Esophagus squamous epithelium (tissue), 5 donors: Measurements from ENCODE around the gene KCNJ12. TPM values are rescaled to one million over a fixed set of nuclear protein-coding genes. Genes with fewer than 3 reads are reported as not detected.

Source experiments
- DNase-seq: peaks from one replicate; lab custom pipeline; 2025; lab: John Stamatoyannopoulos, UW
- H3K27ac ChIP-seq, 4 donors: fragments of 200-600 bp; sonication (generic); one replicate each; pipeline ENCODE4 v1.5.1; 2016 to 2019; ENCODE audit warnings: mild to moderate bottlenecking in 1 of 4
- H3K27me3 ChIP-seq, 4 donors: fragments of 200-600 bp; sonication (generic); 1 replicate in 3 of 4; 2 replicates in 1 of 4; pipeline versions ENCODE4 v1.5.1 to v1.6.0; 2017 to 2021; ENCODE audit warnings: antibody characterized with exemption in 1 of 4
- H3K36me3 ChIP-seq, 3 donors: fragments of 200-600 bp; sonication (generic); one replicate each; pipeline ENCODE4 v1.5.1; 2016 to 2019
- H3K4me1 ChIP-seq, 3 donors: fragments of 200-600 bp; sonication (generic); one replicate each; pipeline ENCODE4 v1.5.1; 2017 to 2019
- H3K4me3 ChIP-seq, 4 donors: fragments of 200-600 bp; sonication (generic); 1 replicate in 3 of 4; 2 replicates in 1 of 4; pipeline ENCODE4 v1.5.1; 2016 to 2019; ENCODE audit warnings: mild to moderate bottlenecking in 2 of 4, moderate library complexity in 1 of 4
- H3K9me3 ChIP-seq, 3 donors: fragments of 200-600 bp; sonication (generic); one replicate each; pipeline ENCODE4 v1.5.1; 2016 to 2019
- CTCF ChIP-seq, 6 experiments: fragments of 450-650 bp in 4 of 6; fragments of 200-600 bp in 2 of 6; sonication (generic) in 2 of 6; IDR thresholded peaks; one replicate each; pipeline ENCODE4 v1.5.1; 2016 to 2019; ENCODE audit warnings: antibody characterized with exemption in 6 of 6, mild to moderate bottlenecking in 4 of 6, moderate library complexity in 4 of 6
- POLR2A ChIP-seq, 4 donors: fragments of 450-650 bp; IDR thresholded peaks; one replicate each; pipeline ENCODE4 v1.6.1; 2017; ENCODE audit warnings: antibody characterized with exemption in 4 of 4, mild to moderate bottlenecking in 4 of 4, moderate library complexity in 3 of 4
- WGBS, 2 donors: methylation state at CpG; one replicate each; pipeline ENCODE4 v1.1.5; 2018; 5-methylcytosine and 5-hydroxymethylcytosine counted together
- intact Hi-C: fragments of 100-400 bp; cut with DNase I; formaldehyde crosslinking; loops from one replicate; pipeline ENCODE4 v1.15.0; 2022
- total RNA-seq, 4 donors: library from RNA; depleted of rRNA; stranded (reverse); fragments of >200 nt; gene quantifications; one replicate each; pipeline ENCODE4 v1.1.0, GENCODE V29; 2016
- donor health status: DM: yes; HTN: yes; CAD: no.

The KCNJ12 gene
- total RNA-seq, 4 donors from 2014 or later = 0.09 to 0.73 (median 0.38) TPM; not detected in 1

- H3K4me1 ChIP-seq = peaks cover 16 to 43% (median 24%) of the 10 kb centered on the region in 3 donors
- no peak for DNase-seq
- 60 to 70% methylated on average over 2 of the region's 3 CpGs for WGBS, 2 donors
- no peak overlapping the region for H3K4me3 ChIP-seq
- H3K9me3 ChIP-seq = no peaks in the 10 kb centered on the region
- H3K27me3 ChIP-seq = peaks cover 0 to 50% (median 2%) of the 10 kb centered on the region in 4 donors
- intact Hi-C loops = no loop called here
- TF ChIP-seq POLR2A (IDR thresholded peaks at IDR 0.05) (no peak), CTCF (IDR thresholded peaks at IDR 0.05) (no peak)
- H3K36me3 ChIP-seq = no peaks in the 10 kb centered on the region
- H3K27ac ChIP-seq = no peak overlapping the region
These were observed 4.5 kb downstream of the KCNJ12 start for GRCh38 chr17:21380659-21381058.

DNA sequence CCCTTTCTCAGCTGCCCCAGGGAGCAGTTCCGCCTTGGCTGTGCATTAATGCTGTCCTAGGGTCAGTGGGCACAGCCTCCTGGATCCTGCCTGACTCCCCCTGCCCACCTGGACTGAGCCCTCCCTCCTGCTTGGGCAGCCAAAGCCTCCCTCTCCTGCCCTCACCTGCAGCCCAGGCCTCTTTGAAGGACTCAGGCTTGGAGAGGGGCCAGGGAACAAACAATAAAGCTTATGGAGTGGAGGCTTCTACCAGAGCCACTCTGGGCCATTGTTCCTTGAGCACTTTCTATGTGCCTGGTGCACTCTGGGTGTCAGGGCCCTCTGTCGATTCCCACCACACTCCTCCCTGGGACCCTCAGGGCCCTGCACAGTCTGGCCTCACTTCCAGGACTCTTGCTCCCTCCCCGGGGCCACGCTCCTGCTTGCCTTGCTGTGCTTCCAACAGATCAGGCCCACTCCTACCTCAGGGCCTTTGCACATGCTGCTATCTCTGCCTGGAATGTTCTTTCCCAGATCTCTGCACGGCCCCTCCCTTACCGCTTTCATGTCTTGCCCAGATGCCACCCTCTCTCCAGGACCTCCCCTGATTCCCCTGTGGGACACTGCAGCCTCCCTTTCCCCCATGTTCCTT lies 5.0 kb downstream of the KCNJ12 start:
- peaks cover 0 to 45% (median 2%) of the 10 kb centered on the region in 4 donors for H3K27me3 ChIP-seq
- no peak for DNase-seq
- intact Hi-C loops = no loop called here
- 88 to 89% methylated on average over 6 of the region's 6 CpGs for WGBS, 2 donors
- H3K27ac ChIP-seq = no peak overlapping the region
- no peaks in the 10 kb centered on the region for H3K9me3 ChIP-seq
- H3K36me3 ChIP-seq = no peaks in the 10 kb centered on the region
- no peak overlapping the region for H3K4me3 ChIP-seq
- peaks cover 16 to 38% (median 19%) of the 10 kb centered on the region in 3 donors for H3K4me1 ChIP-seq
- TF ChIP-seq POLR2A (IDR thresholded peaks at IDR 0.05) (no peak), CTCF (IDR thresholded peaks at IDR 0.05) (no peak)

DNA sequence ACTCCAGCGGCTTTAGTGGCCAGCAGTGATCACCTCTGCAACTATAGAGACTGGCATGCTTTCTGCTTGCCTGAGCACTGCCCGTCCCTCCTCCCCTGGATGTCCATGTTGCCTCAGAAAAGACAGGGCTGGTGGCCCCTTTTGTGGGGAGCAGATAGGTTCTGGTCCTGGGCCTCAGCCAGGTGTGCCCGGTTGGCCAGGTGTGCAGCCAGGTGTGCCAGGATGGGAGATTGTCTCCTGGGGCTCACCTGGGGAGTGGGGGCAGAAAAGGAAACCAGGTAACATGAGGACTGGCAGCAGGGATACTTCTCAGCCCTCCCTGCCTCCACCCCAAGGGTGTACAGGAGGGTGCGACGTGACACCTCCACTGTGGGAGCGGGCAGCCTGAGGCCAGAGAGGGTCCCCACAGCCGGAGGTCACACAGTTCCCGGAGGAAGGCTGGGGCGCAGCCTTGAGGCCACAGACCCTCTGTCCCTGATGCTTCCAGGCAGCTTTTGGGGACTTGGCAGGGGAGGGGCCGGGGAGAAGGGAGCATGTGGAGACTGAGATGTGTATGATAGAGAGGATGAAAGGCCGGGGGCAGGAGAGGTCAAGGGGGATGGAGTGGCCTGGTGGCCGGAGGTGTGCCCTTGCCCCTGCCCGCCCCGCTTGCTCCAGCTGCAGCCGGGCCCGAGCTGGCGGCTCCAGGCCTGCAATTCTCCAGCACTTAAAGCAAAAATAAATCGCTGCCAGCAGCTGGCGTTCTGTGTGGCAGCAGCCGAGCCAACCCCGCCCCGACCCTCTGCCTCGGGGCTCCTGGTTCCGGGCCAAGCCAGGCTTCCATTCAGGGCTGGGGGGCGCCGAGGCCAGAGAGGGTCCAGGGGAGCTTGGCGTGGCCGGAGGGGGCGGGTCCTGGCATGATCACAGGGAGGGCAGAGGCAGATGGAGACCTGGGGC lies 6.7 kb downstream of the KCNJ12 start:
- DNase-seq = no peak
- intact Hi-C loops = no loop called here
- 35 to 59% methylated on average over 10 to 16 of the region's 29 CpGs for WGBS, 2 donors

DNA sequence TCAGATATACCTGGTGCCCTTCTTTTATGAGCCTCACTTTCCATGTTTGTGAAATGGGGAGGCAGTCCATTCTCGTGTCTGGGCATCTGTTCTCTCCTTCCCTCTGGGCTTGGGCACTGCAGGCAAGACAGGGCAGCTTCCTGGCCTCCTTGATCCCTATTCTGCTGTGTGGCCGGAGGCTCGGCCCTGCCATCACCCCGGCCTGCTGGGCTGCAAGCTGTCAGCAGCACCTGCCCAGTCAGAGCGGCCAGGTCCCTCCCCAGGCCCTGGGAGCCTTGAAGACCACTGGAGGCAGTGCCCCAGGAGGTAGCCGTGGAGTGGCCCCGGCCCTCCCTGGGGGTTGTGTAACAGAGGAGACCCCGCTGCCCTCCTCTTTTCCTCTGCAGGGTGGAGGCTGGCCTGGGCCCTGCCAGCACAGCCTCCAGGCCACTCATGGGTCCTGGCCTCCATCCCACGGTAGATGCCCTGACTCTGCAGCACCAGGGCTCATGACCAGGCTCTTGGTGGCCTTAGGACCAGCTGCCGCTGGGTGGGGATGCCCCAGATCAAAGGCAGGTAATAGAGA lies 9.2 kb downstream of the KCNJ12 start:
- Histone ChIP-seq H3K36me3 (no peaks in the 10 kb centered on the region), H3K4me3 (no peak overlapping the region), H3K27me3 (peaks cover 0 to 12% (median 0%) of the 10 kb centered on the region in 4 donors), H3K27ac (no peak overlapping the region), H3K4me1 (peaks cover 0 to 5% (median 0%) of the 10 kb centered on the region in 3 donors), H3K9me3 (no peaks in the 10 kb centered on the region)
- intact Hi-C loops = no loop called here
- 54 to 100% methylated on average over 1 to 2 of the region's 10 CpGs for WGBS, 2 donors
- no peak for DNase-seq
- no peak for TF ChIP-seq POLR2A (IDR thresholded peaks at IDR 0.05)
- TF ChIP-seq CTCF (IDR thresholded peaks at IDR 0.05) = no peak

More for the DNA sequence above, 6.7 kb downstream of the KCNJ12 start:
- Histone ChIP-seq H3K9me3 (no peaks in the 10 kb centered on the region), H3K27me3 (peaks cover 0 to 28% (median 0%) of the 10 kb centered on the region in 4 donors), H3K4me3 (no peak overlapping the region), H3K27ac (no peak overlapping the region), H3K4me1 (peaks cover 2 to 23% (median 7%) of the 10 kb centered on the region in 3 donors), H3K36me3 (no peaks in the 10 kb centered on the region)
- TF ChIP-seq CTCF (IDR thresholded peaks at IDR 0.05) (no peak), POLR2A (IDR thresholded peaks at IDR 0.05) (no peak)
